Gastroesophageal sphincter (tissue), 4 donors: ENCODE measurements around the gene SNAPC4. TPM values are rescaled to one million over a fixed set of nuclear protein-coding genes. Genes with fewer than 3 reads are reported as not detected.

ENCODE experiments used
- ATAC-seq: fragments of 150-250 bp; one replicate; pipeline ENCODE4 v1.9.1; 2016; ENCODE audit warnings: mild to moderate bottlenecking, moderate library complexity
- H3K27ac ChIP-seq, 4 donors: fragments of 200-600 bp; sonication (generic) in 3 of 4; 1 replicate in 3 of 4; 2 replicates in 1 of 4; pipeline ENCODE4 v1.5.1; 2016 to 2019
- H3K27me3 ChIP-seq: fragments of 200-600 bp; sonication (generic); one replicate; pipeline ENCODE4 v1.5.1; 2019
- H3K36me3 ChIP-seq, 2 donors: fragments of 200-600 bp; sonication (generic); one replicate each; pipeline ENCODE4 v1.5.1; 2019; ENCODE audit warnings: control low read depth in 1 of 2
- H3K4me1 ChIP-seq, 3 donors: fragments of 200-600 bp; sonication (generic); 1 replicate in 2 of 3; 2 replicates in 1 of 3; pipeline ENCODE4 v1.5.1; 2016 to 2019; ENCODE audit warnings: control low read depth in 2 of 3
- H3K4me3 ChIP-seq, 2 donors: fragments of 200-600 bp; sonication (generic); one replicate each; pipeline ENCODE4 v1.5.1; 2019; ENCODE audit warnings: mild to moderate bottlenecking in 1 of 2, moderate library complexity in 1 of 2
- H3K9me3 ChIP-seq, 3 donors: fragments of 200-600 bp; sonication (generic); one replicate each; pipeline ENCODE4 v1.5.1; 2017 to 2019; ENCODE audit warnings: control low read depth in 2 of 3
- EP300 ChIP-seq: sonication (generic); formaldehyde crosslinking; IDR thresholded peaks from one replicate; pipeline ENCODE4 v1.6.1; 2017; ENCODE audit warnings: antibody characterized with exemption, mild to moderate bottlenecking
- POLR2A ChIP-seq, 2 donors: fragments of 450-650 bp; IDR thresholded peaks; one replicate each; pipeline ENCODE4 v1.6.1; 2017; ENCODE audit warnings: antibody characterized with exemption in 2 of 2, mild to moderate bottlenecking in 2 of 2, moderate library complexity in 1 of 2
- POLR2AphosphoS5 ChIP-seq: sonication (generic); formaldehyde crosslinking; IDR thresholded peaks from one replicate; pipeline ENCODE4 v1.6.1; 2017; ENCODE audit warnings: antibody characterized with exemption
- WGBS, 2 donors: methylation state at CpG; one replicate each; pipeline ENCODE4 v1.1.5; 2018; ENCODE audit warnings: low coverage in 1 of 2; 5-methylcytosine and 5-hydroxymethylcytosine counted together
- total RNA-seq, 4 donors: library from RNA; depleted of rRNA; stranded (reverse); fragments of >200 nt; gene quantifications; one replicate each; pipeline ENCODE4 v1.1.0, GENCODE V29; 2016
- TF ChIP-seq, protein P1 (sequence below), 4 experiments: fragments of 200-600 bp in 2 of 4; fragments of 450-650 bp in 2 of 4; sonication (generic) in 1 of 4; IDR thresholded peaks; one replicate each; pipeline ENCODE4 v1.5.1; 2017 to 2019; ENCODE audit warnings: antibody characterized with exemption in 4 of 4, mild to moderate bottlenecking in 2 of 4, moderate library complexity in 2 of 4

SNAPC4 gene
- total RNA-seq, 4 donors from 2014 or later = 3.5 to 8.4 (median 5.5) TPM

- Histone ChIP-seq H3K9me3 (no peaks in the 10 kb centered on the region), H3K4me3 (no peak overlapping the region), H3K27me3 (no peaks in the 10 kb centered on the region), H3K4me1 (no peaks in the 10 kb centered on the region), H3K36me3 (peaks cover 0 to 84% of the 10 kb centered on the region in 2 donors), H3K27ac (no peak overlapping the region)
- TF ChIP-seq POLR2A (IDR thresholded peaks at IDR 0.05) = no peak
- no peak for TF ChIP-seq EP300
- no peak for TF ChIP-seq POLR2AphosphoS5
- TF ChIP-seq, protein P1, sequence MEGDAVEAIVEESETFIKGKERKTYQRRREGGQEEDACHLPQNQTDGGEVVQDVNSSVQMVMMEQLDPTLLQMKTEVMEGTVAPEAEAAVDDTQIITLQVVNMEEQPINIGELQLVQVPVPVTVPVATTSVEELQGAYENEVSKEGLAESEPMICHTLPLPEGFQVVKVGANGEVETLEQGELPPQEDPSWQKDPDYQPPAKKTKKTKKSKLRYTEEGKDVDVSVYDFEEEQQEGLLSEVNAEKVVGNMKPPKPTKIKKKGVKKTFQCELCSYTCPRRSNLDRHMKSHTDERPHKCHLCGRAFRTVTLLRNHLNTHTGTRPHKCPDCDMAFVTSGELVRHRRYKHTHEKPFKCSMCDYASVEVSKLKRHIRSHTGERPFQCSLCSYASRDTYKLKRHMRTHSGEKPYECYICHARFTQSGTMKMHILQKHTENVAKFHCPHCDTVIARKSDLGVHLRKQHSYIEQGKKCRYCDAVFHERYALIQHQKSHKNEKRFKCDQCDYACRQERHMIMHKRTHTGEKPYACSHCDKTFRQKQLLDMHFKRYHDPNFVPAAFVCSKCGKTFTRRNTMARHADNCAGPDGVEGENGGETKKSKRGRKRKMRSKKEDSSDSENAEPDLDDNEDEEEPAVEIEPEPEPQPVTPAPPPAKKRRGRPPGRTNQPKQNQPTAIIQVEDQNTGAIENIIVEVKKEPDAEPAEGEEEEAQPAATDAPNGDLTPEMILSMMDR (IDR thresholded peaks at IDR 0.05) = no peak
- 94 to 95% methylated on average over 8 to 13 of the region's 43 CpGs for WGBS, 2 donors
- ATAC-seq = no peak
Observed at GRCh38 chr9:136423432-136424146, 23.6 kb upstream of the SNAPC4 start.

DNA sequence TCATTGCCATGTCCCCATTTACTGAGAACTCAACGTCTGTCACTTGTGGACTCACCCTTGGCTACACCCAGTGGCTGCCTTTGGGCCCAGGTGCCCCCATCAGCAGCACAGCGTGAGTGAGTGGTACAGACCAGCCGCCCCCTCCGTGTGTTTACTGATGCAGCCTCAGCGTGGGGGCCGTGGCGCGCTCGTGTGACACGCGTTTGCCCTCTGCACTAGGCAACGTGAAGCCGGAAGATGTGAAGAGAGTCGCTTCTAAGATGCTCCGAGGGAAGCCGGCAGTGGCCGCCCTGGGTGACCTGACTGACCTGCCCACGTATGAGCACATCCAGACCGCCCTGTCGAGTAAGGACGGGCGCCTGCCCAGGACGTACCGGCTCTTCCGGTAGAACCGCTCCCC, 22.9 kb upstream of the SNAPC4 start:
- no peak for ATAC-seq

GRCh38 chr9:136421791-136422190, 21.8 kb upstream of the SNAPC4 start:
- no peak overlapping the region for H3K27ac ChIP-seq
- TF ChIP-seq POLR2AphosphoS5 = no peak
- no peak for TF ChIP-seq EP300
- TF ChIP-seq POLR2A (IDR thresholded peaks at IDR 0.05) = no peak
- TF ChIP-seq, protein P1 (IDR thresholded peaks at IDR 0.05) = no peak
- H3K4me3 ChIP-seq = no peak overlapping the region
- no peaks in the 10 kb centered on the region for H3K9me3 ChIP-seq
- H3K27me3 ChIP-seq = no peaks in the 10 kb centered on the region
- WGBS, 2 donors = no CpG with 5 or more reads among the region's 21 CpGs
- peaks cover 0 to 96% of the 10 kb centered on the region in 2 donors for H3K36me3 ChIP-seq
- no peaks in the 10 kb centered on the region for H3K4me1 ChIP-seq
- no peak for ATAC-seq

More for the DNA sequence above, 22.9 kb upstream of the SNAPC4 start:
- no peaks in the 10 kb centered on the region for H3K27me3 ChIP-seq
- TF ChIP-seq POLR2A (IDR thresholded peaks at IDR 0.05) = no peak
- no peak for TF ChIP-seq EP300
- TF ChIP-seq, protein P1 (IDR thresholded peaks at IDR 0.05) = no peak
- TF ChIP-seq POLR2AphosphoS5 = no peak
- H3K4me1 ChIP-seq = no peaks in the 10 kb centered on the region
- no peak overlapping the region for H3K27ac ChIP-seq
- H3K36me3 ChIP-seq = peaks cover 0 to 90% of the 10 kb centered on the region in 2 donors
- WGBS, 2 donors = 87% methylated on average over 3 of the region's 26 CpGs; no CpG with 5 or more reads in 1 of the 2 donors
- H3K9me3 ChIP-seq = no peaks in the 10 kb centered on the region
- no peak overlapping the region for H3K4me3 ChIP-seq

GRCh38 chr9:136419092-136419420, 19.1 kb upstream of the SNAPC4 start:
- no peak overlapping the region for H3K4me3 ChIP-seq
- 84 to 87% methylated on average over 8 to 10 of the region's 12 CpGs for WGBS, 2 donors
- TF ChIP-seq POLR2A (IDR thresholded peaks at IDR 0.05) (no peak), POLR2AphosphoS5 (no peak), EP300 (no peak)
- TF ChIP-seq, protein P1 (IDR thresholded peaks at IDR 0.05) = no peak

More at GRCh38 chr9:136419092-136419420, 19.1 kb upstream of the SNAPC4 start:
- H3K27ac ChIP-seq = no peak overlapping the region
- H3K9me3 ChIP-seq = no peaks in the 10 kb centered on the region
- no peak for ATAC-seq
- no peaks in the 10 kb centered on the region for H3K4me1 ChIP-seq
- peaks cover 0 to 100% of the 10 kb centered on the region in 2 donors for H3K36me3 ChIP-seq
- H3K27me3 ChIP-seq = no peaks in the 10 kb centered on the region
